Smooth muscle cell of the brain vasculature (primary cell): ENCODE results near the gene ITPK1.

Experiments used
- DNase-seq: peaks from one replicate; pipeline ENCODE4 v3.0.0-alpha.2; 2012; ENCODE audit warnings: low read depth, low spot score

ITPK1 gene

DNA sequence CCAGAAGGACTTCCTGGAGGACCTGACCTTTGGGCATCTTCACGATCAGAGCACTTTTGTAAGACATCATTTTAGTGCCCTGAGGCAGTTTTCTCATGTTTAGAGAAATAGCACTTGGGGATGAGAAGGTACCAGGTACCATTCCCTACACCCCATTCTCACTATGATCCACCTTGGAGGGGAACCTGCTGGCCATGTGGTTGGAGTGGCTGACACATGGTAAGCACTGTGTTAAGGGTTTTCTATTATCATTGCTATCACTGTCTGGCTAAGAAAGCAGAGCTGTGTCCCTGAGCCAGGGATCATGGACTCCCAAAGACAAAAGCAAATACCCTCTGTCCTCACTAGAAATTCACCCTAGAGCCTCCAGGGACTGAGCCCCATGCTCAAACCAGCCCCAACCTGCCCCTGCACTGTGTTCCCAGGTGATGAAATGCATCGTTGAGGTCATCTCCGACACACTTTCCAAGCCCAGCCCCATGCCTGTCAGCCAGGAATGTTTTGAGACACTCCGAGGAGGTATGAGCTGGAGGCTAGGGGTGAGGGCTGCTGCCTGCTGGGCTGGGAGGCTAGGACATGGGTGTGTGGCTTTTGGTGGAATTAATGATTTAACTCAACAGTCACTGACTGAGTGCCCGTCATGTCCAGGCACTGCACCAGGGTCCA, 189.4 kb downstream of the ITPK1 start:
- no peak for DNase-seq

DNA sequence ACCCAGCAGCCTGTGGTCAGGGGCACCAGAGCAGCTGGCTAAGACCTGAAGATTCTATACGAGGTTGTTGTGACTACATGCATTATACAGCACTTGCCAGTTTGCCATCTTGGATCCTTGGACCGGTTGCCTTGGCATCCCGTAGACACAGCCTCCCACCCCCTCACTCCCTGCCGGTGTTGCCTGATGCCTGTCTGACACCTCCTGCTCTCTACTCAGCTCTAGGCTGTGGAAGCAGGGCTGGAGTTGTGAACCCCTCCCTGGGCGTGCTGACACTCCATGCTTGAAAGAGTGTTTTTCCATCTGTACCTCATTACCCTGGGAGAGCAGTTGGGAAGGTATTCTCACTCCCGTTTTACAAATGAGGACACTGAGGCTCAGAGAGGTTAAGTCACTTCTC, 190.3 kb downstream of the ITPK1 start:
- no peak for DNase-seq

DNA sequence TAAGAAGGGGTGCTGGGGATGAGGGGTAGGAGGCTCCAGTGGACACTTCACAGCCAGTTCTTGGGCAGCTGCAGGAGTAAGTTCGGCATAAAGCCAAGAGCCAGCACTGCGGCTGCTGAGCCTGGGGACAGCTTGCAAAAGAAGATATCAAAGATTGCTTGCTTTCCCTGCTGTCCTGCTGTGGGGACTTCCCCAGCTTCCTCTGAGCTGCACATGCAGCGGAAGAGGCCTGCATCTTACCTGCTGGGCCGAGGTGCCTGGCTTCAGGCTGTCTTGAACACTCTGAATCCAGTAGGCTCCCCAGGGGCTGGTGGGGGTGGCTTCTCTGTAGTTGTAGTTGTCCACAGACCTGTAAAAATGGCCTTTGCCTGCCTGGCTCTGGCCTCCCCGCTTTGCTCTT, 191.5 kb downstream of the ITPK1 start:
- DNase-seq = no peak

DNA sequence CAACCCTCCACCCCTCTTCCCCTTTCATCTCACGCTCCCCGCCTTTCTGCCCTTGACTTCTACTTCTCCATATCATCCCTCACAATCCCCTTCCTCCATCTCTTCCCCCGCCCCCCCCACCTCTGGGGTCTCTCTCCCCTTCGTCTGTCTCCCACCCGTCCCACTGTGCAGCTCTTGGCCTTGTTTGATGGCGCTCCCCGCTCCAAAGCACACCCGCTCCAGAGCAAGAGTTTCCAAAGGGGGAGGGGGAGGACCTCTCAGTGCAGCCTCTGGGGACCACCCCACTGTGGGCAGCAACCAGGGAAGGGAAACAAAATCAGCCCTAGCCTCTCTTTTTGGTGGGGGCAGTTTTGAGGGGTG, 192.0 kb downstream of the ITPK1 start:
- no peak for DNase-seq

DNA sequence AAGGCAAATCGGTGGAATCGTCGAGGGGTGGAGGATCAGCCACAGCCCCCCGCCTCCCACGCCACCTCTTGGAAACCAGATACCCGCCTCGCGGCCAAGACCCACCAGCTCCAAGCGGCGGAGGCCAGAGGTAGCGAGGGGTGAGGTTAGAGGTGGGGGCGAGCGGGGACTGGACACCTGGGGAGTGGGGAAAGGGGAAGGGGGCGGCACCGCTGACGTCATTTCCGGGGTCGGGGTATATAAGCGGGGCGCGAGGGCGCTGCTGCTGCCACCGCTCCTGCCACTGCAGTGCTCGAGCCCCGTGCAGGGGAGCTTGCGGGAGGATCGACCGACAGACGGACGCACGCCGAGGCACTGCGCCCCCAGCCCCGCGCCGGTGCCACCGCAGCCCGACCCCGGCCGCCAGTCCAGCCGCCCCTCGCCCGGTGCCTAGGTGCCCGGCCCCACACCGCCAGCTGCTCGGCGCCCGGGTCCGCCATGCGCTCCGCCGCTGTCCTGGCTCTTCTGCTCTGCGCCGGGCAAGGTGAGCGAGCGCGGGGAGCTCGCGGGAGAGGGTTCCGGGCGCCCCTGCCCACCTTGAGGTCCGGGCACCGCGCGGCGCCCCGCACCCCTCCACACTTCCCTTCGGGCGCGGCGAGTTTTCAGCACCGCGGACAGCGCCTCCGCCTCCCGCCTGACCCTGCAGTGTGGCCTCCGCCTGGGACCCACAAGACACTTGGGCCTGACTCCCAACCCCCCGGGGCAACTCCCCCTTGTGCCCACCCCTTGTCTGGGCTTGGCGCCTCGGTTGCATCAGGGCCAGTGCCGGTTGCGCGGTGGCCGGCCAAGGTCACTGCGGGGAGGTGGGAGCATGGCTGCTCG, 192.6 kb downstream of the ITPK1 start, which contains the start of gene CHGA:
Gene CHGA, plus strand, starts transcription at position 268 of the 861 bp plus-strand sequence. Its CDS starts 210 bp downstream, at position 478.
- DNase-seq = no peak

DNA sequence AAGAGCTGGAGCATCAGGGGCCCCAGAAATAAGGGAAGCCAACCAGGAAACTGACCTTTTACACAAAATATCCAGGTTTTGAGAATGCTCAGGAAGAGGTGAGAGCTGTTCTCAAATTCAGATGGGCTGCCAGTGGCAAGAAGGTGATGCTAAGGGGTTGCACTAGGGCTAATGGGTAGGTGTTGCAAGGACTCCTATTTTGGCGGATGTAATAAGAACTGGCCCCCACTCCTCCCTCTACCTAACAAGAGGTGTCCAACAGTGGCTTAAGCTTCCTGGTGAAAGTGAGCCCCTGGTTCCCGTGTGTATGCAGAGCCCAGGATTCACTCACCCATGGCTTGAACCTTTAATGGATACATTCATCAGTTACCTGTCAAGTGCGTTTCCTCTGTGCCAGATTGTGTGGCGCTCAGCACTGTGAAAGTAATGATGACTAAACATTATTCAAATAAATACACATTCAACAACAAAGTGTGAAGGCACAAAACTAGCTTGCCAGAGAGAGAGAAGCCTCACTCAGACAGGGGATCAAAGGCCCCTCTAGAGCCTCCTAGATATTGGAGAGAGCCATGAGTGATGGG, 193.5 kb downstream of the ITPK1 start:
- DNase-seq = no peak

DNA sequence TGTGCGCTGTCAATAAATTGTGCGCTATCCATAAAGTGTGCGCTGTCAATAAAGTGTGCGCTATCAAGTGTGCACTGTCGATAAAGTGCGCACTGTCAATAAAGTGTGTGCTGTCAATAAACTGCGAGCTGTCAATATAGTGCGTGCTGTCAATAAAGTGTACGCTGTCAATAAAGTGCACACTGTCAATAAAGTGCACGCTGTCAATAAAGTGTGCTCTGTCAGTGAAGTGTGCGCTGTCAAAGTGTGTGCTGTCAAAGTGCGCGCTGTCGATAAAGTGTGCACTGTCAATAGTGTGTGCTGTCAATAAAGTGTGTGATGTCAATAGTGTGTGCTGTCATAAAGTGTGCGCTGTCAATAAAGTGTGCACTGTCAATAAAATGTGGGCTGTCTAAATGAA, 195.7 kb downstream of the ITPK1 start:
- no peak for DNase-seq

DNA sequence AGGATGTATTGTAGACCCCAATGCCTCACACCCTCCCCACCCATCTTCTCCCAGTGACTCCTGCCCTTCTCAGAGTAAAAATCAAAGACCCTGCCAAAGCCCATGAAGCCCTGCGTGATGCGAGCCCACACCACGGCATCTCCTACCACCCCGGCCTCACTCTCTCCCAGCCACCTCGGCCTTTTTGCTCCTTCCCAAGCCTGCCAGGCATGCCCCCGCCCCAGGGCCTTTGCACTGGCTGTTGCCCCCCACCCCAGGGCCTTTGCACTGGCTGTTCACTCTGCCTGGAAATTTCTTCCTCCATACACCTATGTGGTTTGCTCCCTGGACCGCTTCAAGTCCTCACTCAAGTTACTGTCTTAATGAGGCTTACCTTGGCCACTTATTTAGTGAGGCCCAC, 197.8 kb downstream of the ITPK1 start:
- no peak for DNase-seq

DNA sequence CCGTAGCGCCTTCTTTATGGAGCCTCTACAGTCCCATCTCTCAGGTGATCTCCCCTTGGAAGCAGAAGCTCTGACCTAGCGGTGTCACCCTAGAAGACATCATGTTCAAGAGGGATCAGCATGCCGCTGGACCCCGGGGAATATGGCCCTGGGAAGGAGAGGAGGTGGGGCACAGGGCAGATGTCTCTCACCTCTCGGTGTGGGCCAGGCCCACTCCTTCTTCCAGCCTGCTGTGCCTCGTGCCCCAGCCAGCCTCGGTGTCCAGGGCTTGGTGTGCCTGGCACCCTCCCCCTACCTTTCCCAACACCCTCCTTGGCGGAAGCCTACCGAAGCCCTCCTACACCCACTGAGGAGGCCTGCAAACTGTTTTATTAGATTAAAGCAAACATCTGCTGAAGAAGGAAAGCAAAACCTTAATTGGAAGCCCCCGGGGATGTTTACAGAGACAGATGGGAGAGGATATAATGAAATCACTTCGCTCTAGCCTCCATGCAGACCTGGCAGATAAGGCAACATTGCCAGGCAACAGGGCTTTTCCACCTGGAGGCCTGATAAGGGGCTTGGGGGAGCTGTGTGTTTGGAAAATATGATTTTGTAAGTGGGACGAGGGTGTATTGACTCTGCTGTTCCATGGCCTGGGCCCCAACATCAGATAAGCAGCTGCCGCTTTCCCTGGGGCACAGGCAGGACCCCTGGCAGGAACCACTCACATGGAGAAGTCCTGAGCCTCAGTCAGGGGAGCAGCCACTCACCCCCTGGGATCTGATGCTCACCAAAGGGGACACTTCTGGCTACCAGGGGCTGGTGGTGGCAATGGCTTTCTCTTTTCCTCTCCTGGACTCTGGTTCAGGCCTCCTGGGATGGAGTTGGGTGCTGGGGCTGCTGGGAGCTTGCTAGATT, 198.4 kb downstream of the ITPK1 start:
- no peak for DNase-seq

DNA sequence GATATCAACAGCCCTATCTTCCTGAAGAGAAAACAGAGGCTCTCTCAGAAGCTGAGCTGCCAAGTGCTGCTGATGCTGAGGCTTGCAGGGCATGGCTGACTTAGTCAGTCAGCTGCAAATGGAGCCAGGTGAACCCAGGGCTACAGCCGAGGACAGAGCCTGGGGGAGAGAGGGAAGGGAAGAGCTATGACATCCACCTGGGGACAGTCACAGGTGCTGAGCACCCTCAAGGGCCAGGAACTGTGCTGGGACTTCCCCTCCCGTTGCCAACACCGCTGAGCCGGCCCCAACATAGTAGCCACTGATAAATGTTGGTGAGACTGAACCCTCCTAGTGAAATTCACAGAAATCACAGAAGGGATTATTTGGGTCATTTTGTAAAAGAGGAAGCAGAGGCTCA, 199.5 kb downstream of the ITPK1 start:
- DNase-seq = no peak

DNA sequence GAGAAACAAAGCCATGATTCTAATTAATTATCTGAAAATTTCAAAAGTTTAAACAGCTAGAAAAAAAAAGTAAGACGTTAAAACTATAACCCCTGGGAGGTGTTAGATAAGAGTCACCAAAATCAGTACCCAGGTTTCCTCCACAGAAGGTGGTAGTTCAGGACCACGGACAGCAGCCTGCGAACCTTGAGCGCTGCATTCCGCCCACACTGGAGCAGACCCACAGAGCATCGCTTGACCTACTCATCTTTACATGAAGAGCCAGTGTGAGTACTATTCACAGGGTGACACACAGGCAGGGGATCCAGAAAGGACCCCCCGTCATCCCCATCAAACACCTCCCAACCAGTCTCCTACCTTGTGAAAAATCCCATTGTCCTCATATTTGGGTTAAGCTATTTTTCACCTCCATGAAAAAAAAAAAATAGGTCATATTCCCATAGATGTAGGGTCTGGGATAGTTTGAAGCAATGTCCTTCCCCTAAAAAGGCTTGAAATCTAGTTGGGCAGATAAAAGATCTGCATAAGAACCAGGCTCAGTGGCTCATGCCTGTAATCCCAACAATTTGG, 201.6 kb downstream of the ITPK1 start:
- DNase-seq = no peak

DNA sequence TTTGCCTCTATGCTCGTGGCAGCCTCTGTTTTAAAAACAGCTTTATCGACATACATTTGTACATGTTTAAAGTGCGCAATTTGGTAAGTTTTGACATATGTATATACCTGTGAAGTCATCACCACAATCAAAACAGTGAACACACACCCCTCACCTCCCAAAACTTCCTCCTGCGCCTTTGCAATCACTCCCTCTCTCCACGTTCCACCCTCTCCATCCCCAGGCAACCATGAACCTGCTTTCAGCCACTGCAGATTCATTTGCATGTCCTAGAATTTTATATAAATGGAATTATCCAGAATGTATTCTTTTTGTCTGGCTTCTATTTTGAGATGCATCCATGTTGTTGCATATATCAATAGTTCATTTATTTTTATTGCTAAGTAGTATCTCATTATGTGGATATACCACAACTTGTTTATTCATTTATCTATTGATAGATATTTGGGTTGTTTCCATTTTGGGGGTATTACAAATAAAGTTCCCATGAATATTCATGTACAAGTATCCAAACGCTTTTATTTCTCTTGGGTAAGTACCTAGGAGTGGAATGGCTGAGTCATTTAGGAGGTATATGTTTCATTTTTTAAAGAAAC, 208.3 kb downstream of the ITPK1 start:
- no peak for DNase-seq

DNA sequence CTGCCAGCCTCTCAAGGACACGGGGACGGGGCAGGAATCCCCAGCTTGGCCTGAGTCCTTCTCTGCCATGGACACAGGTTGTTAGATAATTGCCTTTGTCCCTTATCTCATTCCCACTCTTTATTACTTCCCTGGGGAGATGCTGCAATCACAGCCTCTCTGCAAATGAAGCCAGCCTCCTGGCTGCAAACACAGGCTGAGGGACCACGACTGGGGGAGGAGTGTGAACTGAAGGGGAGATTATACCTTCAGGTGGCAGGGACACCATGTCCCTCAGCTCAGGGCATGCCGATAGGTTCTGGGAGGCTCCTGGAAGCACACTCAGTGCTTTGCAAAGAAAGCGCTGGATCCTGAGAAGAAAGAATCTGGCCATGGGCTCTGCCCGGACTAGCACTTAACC, 208.9 kb downstream of the ITPK1 start:
- no peak for DNase-seq

DNA sequence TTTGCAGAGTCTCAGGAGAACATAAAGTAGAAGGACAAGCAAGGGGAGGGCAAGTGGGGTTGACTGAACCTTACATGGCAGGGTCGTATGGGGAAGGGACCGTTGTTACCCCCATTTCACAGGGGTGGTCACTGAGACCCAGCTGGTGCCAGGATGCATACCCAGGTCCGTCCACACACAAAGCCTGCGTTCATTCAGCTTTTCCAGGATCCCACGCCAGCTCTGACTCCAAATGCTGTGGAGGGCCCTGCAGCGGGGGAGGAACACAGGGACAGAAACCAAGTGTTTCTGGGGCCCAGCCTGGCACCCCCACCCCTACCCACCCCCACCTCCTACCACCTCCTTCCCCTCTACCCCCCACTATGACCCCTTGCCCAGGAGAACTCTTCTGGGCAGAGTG, 209.3 kb downstream of the ITPK1 start:
- DNase-seq = no peak

DNA sequence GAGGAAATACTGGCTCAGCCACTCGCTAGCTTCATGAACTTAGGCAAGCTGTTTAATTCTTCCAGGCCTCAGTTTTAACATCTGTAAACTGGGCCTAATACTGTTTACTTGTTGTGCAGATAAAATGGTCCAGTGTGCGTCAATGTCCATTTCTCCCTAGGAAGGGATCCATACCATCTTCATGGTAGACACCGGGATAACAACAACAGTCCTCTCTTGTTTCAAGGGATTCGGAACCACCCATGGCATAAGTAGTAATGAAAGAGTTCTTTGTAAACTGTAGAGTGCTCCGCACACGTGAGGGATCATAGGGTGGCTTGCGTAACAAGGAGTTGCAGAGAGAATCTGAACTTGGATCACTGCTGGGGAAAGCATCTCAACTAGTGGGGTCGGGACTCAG, 210.1 kb downstream of the ITPK1 start:
- no peak for DNase-seq

DNA sequence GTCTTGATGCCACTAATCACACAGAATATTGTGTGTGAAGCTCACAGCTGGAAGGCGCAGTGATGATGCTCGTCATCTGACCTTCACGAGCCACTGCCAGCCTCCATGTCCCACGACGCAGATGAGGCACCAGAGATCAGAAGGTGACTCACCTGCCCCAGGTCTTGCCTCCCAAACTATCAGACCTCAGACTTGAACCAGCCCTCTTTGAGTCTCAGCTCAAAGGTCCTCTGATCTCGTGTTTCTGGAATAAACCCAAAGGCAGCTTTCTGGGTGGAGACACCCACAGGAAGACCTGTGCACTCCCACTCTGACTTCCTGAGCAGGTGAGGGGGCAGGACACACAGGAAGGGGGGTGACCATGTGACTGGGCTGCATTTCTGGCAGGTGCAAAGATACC, 212.4 kb downstream of the ITPK1 start:
- DNase-seq = no peak

DNA sequence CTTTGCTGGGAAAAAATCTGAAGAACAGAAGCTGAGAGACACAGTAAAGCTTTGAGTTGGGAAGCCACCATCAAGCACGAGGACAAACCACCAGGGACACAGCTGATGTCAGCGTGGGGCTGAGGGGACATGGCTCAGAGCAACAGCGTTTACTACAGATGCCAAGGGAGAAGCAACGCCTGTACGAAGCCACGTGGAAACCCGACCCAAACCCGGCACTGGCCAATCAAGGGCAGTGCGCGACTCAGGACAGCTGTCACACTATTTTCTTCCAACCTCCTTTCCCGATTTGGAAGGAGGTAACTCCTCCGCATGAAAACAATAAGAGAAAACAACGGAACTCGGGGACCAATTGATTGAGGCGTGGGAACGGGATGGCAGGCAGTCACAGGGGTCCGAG, 213.0 kb downstream of the ITPK1 start:
- DNase-seq = no peak

DNA sequence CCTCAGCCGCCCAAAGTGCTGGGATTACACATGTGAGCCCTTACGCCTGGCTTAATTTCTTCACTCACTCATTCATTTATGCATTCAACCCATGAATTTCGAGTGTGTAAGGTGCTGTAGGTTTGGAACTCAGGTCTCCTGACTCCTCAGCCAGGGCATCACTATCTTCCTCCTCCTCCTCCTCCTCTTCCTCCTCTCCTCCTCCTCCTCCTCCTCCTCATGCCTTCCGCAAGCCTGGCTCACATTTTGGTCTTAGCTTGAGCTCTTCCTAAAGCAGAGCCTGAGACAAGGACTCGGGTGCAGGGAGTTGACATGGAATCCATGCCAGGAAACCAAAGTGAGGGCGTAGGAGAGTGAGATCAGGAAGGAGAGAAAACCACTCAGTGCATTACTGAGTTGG, 213.5 kb downstream of the ITPK1 start:
- DNase-seq = no peak

DNA sequence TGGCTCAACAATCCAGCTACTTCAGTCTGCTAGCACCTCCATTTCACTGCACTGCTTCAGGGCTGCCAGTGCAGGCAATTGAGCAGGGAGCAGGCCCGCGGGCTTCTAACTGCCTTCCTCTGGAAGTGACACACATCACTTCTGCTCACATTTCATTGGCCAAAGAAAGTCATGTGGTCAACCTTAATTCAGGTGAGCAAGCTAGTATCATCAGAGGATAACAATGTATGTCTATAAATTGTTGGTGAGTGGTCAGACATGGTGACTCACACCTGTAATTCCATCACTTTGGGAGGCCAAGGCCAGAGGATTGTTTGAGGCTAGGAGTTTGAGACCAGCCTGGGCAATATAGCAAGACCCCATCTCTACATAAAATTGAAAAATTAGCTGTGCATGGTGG, 215.1 kb downstream of the ITPK1 start:
- DNase-seq = no peak

DNA sequence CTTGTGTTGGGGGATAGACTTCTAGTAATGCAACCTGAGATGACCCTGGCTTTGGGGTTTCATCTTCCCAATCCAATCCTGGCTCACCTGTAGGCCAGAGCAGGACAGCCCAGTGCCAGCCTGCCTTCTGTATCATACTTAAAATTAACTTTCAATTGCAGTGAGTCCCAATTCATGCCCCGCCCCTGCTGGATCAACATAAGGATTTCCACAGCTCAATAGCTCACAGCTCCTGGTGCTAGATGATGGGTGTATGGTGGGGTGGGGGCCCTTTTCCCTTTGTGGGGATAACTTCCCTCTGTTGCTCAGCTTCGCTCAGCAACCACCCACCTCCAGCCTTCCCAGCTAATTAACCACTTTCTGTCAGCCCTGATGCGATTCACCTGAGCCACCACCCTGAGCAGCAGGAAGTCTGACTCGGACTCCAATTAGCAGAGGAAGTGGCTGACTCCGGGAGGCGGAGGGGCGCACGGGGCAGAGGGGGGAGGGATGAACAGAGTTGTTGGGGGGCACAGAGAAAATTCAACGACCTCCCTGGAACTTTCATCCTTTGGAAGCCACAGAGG, 217.1 kb downstream of the ITPK1 start:
- no peak for DNase-seq
